GM18870 (cell line): ENCODE measurements around the gene GDF11.

ENCODE experiments used
- ATAC-seq: cut with Tn5 transposase; IDR thresholded peaks from one replicate; pipeline ENCODE4 v1.9.1; 2021; ENCODE audit warnings: moderate library complexity; ENCODE audit not compliant: unreplicated experiment

GDF11 gene

DNA sequence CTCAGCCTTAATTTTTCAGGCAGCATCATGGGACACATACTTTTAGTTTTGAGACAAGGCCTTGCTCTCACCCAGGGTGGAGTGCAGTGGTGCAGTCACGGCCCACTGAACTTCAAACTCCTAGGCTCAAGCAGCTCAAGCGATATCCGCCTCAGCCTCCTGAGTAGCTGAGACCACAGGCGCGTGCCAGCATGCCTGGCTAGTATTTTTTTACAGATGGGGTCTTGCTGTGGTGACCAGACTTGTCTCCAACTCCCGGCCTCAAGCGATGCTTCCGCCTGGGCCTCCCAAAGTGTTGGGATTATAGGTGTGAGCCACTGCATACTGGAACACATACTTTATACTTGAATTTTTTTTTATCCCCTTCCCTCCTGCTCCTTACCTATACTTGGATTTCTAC lies 20.0 kb upstream of the GDF11 start:
- no peak for ATAC-seq

DNA sequence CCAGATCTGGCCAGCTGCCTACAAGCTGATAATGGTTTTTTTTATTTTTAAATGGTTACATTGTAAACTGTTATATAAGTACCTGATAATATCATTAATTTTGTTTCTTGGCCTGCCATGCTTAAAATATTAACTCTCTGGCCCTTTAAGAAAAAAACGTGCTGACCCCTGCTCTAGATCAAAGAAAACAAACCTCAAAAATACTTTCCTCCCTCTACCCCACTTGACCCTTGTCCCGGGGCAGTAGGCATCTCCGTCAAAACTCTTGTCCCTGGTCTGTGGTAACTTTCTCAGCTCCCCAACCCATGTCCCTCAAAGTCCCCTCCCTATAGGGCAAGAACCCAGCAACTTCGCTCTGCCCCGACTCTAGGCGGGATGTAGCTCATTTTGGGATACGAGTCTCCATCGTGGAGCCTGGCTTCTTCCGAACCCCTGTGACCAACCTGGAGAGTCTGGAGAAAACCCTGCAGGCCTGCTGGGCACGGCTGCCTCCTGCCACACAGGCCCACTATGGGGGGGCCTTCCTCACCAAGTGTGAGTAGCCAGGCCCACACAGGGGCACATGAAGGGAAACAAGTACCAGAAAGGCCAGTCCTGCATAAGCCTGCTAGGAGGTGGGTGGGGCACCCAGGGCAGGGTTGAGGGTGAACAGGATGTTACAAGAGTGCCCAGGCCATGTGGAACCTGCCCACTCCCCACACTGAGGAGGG lies 19.3 kb upstream of the GDF11 start:
- ATAC-seq: no peak

DNA sequence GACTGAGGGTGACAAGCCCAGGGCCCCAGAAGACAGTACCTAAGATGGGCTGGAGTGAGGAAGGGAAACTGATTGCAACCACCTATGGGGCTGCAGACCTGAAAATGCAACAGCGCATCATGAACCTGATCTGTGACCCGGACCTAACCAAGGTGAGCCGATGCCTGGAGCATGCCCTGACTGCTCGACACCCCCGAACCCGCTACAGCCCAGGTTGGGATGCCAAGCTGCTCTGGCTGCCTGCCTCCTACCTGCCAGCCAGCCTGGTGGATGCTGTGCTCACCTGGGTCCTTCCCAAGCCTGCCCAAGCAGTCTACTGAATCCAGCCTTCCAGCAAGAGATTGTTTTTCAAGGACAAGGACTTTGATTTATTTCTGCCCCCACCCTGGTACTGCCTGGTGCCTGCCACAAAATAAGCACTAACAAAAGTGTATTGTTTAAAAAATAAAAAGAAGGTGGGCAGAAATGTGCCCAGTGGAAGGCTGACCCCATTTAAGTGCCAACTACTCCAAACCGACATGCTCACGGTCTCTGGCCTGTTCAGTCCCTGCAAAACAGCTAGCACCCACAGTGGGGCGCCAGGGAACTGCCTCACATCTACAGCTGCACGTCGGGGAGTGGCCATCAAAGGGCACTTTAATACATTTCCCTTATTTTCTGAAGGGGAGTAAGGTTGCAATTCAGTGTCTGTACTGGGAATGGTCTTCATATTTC lies 18.5 kb upstream of the GDF11 start:
- ATAC-seq: no peak

DNA sequence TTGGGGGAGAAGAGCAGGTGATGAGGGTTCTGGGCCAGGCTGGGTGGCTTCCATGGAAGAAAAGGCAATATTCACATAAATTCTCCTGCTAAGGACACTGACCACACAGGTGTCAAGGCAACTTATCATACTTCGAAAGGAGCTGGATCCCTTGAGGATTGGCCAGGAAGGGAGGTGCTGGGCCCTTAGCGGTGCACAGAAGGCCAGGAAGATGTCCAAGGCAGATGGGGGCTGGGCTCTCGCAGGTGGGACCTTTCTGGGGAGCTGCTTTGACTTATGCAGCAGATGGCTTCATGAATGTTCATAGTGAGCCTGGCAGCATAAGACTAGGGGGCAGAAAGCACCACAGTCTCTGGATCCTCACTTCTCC lies 18.0 kb upstream of the GDF11 start:
- ATAC-seq: no peak

DNA sequence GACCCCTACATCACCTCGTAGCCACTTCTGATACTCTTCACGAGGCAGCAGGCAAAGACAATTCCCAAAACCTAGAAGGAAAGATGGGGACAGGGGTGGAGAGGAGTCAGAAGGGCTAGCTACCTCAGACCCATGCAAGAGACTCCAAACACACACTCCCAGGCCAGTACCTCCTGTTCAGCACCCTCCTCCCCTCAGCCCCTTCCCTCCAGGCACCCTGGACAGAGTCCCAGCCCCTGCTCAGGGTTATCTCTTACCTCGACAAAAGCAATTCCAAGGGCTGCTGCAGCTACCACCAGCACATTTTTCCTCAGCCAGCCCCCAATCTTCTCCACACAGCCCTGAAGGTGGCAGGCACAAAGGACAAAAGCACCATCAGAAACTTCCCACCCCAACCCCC lies 17.4 kb upstream of the GDF11 start:
- ATAC-seq: no peak

DNA sequence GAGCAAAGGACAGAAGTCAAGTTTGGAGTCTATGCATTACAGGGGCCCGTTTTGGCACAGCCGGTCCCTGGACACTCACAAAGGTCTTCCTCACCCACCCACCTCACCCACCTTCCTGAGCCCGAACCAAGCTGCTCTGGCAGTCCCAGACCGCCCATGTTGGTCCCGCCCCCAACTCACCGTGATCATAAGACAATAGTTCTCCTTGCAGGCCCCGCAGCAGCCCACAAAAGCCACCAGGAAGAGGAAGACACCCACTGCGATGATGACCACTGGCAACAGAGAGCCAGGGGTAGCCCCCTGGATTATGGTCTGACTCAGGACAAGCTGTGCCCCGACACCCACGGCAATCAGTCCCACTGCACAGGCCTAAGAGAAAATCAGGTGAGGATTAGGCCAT lies 16.0 kb upstream of the GDF11 start:
- no peak for ATAC-seq

DNA sequence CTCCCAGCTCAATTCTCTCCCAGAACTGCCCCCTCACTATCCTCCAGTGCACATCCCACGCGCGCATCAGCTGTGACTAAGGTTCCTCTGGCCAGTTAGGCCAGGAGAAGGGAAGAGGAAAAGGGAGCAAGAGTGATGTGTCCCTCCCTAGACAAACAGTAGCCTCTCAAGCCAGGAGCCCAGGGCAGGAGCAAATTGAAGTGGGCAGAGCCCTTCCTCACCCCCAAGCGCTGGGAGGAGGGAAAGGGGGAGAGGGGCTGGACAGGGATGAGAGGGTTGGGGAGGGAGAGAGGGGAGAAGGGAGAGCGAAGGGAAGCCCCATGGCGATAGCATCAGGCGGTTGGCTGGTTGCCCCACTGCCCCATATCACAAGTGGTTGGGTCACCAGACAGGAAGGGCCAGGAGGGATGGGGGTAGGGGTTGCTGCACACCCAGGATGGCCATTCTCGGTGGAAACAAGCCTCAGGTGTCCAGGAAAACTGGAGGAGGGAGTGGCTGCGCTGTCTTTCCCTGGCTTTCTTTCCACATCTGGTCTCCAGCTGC lies 15.2 kb upstream of the GDF11 start:
- no peak for ATAC-seq

DNA sequence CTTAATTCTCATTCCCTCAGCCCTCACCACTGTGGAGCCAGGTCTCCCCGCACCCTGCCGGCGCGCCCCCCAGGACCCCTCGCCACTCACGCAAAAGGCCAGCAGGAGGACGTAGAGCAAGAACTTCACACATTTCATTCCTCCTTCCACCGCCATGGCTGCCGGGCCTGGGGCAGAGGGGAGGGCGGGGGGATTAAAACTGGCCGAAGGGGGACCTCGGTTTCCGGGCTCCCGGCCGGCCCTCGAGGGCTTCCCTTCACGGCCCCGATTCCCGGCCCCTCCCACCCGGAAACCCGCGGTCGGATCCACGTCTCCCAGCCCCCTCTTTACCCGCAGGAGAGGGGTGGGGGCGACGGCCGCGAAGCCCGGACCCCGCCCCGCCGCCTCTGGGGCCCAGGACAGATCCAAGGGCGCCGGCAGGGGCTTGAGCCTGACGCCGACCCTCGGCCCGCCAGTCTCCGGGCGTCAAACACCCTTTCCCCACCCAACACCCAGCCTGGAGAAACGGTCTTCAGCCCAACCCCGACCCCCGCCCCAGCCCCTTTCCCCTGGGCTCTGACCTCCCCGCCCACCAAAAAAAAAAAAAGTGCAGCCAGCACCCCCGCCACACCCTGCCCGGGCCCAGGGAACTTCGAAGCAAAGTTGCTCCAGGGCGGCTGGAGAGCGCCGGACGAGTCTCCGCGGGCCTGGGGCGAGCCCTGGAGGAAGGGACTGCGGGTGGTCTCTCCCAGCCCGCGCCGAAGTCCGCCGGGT lies 14.6 kb upstream of the GDF11 start:
- peak; percentile 12 for ATAC-seq

DNA sequence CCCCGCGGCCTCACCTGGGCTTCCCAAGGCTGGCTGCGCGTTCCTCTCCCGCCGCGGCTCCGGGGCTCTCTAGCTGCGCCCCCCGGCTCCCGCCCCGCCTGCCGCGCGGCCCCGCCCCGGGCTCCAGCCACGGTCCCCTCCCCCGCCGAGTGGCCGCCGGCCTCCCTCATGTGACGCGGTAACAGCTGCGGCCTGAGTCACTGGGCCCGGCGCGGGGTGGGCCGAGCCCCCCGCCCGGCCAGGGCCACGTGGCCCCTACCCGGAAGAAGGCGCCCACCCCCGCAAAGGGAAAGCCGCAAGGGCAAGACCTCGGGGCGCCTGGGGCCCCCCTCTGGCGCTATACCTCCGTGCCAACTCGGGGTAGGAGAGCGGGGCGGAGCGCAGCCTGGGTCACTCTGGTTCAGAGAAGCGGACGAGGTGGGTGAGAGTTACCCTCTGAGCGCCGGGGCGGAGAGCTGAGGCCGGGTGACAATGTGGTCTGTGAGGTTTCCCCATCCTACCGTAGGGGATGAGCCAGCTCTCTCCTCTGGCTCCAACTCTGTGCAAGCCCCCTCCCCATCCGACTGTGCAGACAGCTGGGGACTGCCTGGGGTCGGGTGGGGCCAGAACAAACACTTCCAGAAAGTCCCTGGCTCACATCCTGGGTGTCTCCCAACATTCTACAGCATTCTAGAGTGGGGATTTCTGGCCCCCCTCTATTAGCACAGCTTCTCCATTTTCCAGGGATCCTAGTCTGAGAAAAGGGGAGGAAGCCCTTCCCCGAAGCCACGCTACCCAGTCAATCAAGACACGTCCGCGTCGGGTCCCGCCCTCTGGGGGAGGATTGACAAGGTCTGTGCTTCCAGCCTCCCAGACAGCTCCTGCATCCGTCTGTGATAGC lies 13.7 kb upstream of the GDF11 start, which contains the start of gene CD63:
Gene CD63, minus strand, starts transcription at position 71 of the 880 bp plus-strand sequence. CDS start 668 bp downstream, outside the sequence.
- ATAC-seq: peak; percentile 46

DNA sequence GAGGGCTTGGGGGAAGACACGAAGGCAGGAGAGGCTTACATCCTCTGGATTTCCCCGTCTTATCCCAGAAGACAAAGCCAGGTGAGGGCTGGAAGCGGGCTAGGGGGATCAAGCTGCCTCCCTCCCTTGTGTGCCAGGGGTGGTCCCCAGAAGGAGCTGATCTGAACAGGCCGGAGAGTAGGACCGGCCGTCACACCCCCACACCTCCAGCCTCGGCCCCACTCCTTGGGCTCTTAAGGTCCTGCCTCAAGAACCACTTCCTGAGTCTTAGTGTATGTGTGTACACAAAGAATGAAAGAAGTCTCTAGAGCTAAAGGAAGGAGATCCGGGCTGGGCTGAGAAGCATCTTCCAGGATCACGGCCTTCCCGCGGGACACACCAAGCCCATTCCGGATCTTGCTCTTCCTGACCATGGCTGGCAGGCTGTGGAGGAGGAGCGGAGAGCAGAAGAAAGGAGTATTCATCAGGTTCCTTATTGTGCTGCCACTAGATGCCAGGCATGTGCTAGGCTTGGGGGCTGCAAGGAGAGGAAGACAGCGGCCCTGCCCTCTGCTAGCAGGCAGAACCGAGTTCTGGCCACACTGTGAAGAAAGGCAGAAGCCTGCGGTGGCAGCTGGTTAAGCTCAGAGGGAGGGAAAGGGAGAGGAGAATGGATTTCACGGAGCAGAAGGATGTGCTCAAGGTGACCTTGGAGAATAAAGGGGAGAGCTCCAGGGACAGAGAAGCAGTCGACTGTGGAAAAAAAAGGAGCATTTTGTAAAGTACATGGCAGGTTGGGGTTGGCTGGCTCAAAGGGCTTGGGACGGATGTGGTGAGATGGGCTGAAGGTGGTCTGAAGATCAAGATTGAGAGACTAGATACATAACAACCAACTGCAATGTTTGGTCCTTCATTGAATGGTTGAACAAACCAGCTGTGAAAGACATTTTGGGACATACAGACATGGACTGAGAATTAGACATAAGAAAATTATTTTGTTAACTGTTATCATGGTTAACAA lies 12.8 kb upstream of the GDF11 start:
- peak; percentile 37 for ATAC-seq

DNA sequence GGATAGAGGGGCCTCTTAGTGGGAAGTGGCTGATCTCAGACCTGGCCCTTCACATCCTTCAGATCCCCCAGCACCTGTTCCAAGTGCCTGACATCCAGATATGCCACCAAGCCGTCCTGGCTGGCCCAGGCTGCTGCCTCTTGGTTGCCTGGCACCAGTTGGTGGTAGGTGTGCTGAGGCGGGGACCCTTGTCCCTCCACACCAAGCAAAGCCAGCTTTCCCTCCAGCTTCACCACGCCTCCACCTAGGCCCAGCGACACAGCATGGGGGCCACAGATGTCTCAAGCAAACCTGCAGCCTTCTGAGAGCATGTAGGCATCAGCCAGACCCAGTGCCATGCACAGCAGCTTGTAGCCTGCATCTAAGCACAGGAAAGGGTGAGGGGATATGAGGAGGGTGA lies 10.6 kb upstream of the GDF11 start:
- no peak for ATAC-seq

DNA sequence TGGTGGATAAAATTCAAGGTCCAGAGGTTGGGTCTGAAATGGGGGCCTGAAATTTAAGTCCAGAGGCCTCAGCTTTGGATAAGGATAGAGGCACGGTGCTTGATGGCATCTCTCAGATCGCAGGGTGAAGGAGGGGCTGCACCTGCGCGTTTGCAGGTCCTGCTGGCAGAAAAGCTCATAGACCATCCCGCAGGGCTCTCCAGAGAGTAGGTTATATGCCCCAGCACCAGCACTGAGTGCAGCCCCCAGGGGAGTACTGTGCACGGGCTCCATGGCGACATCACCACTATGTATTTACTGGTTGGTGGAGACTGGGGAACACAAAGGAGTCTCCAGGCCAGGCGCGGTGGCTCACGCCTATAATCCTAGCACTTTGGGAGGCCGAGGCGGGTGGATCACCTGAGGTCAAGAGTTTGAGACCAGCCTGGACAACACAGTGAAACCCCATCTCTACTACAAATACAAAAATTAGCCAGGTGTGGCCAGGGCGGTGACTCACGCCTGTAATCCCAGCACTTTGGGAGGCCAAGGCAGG lies 9.8 kb upstream of the GDF11 start:
- ATAC-seq: no peak

DNA sequence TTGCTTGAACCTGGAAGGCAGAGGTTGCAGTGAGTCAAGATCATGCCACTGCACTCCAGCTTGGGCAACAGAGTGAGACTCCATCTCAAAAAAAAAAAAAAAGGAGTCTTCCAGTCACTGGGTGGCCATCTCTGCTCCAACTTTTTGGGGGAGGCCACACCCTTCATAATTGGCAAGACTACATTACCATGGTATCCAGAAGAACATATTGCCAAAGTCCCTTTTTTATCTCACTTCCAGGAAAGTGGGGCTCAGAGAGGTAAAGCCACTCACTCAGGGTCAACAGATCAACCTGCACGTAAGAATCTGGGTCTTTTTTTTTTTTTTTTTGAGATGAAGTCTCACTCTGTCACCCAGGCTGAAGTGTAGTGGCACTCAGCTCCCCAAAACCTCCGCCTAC lies 9.1 kb upstream of the GDF11 start:
- no peak for ATAC-seq

DNA sequence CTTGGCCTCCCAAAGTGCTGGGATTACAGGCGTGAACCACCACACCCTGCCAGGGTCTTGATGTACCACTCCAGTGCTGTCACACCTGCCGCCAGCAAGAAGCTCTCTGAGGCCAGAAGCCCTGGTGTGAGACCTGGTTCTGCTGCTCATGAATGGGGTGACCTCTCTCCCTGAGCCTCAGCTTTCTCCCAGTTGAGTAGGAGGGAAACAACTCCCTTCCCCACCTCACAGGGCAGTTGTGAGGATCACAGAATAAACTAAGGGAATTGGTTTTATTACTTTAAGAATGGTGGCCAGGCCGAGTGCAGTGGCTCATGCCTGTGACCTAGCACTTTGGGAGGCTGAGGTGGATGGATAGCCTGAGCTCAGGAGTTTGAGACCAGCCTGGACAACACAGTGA lies 8.3 kb upstream of the GDF11 start:
- no peak for ATAC-seq

DNA sequence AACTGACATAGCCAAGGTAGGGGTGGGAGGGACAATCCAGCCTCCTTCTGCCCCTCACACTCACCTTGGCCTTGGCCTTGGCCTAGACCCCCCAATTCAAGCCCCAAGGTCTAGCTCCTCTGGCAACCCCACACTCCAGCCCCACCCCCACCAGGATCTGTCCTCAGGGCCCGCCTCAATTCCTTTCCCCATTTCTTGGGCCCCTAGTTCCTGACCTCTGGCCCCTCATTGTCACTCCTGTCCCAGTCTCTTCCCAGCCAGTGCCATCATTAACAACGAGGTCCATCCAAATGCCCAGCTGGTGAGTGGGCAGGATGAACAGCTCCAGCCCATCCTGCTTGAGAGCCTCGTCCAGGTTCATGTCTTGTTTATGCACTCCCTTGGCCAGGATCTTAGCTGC lies 6.8 kb upstream of the GDF11 start:
- ATAC-seq: no peak

DNA sequence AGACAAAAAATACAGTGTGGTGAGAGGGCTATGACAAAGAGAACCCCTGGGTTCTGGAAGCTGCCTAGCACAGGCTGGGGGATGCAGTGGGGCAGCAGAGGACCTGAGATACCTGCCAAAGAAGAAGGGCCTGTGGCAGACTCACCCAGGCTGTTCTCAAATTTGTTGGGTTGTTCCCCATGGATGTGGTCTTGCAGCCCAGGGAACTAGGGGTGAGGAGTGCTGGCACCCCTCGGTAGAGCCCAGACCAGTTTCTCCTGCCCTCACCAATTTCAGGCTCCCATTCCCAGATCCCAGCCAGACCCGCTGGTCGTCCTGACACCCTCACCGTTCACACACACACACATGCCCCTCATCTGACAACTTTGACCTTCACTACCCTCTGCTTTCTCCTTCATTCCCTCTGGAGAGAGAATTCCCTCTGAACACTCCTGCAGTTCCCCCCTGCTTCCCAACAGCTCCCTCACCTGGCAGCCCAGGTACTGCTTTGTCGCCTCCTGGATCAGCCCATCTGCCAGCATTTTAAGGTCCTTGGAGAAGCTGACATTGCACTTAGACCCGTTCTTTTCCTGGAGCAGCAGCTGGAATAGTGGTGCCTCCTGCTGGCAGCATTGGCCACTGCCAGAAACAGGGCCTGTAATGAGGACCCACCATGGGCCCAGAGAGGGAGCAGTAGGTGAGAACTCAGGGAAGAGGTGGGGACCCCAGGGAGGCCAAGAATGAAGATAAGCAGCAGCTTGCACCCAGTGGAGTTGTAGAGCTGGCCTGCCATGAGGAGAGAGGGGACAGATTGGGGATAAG lies 5.9 kb upstream of the GDF11 start:
- peak; percentile 35 for ATAC-seq

DNA sequence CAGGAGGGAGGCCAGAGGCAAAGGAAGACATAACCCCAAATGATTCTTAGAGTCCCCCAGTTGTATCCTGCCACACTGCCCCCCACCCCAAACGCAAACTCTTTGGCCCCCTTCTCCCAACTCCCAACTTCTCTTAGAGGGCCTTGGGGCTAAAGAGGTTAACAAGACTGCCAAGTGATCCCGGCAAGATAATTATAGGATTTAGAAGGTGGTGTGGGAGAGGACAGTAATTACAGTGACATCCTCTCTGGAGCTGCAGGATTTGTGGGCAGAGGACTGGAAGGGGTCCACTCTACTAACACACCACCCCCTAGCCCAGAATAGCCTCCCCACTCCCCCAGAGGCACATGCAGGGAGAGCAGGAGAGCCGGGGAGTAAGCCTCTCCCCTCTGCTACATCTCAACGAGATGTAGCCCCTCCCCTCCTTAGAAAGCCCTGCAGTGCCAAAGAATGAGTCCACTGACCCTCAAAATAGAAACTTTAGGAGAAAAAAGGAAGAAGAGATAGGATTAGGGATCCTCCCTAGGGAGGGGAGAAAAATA lies 5.3 kb upstream of the GDF11 start:
- no peak for ATAC-seq
